GM12864 (cell line): ENCODE measurements around the gene ABCA1.

Experiments used
- DNase-seq: peaks from one replicate; pipeline ENCODE4 v3.0.0-alpha.2; 2011; ENCODE audit warnings: low read depth
- H3K4me3 ChIP-seq: 2 replicates; pipeline ENCODE4 v1.5.1; 2011; ENCODE audit warnings: mild to moderate bottlenecking, low read depth, low read length, control low read depth
- CTCF ChIP-seq: IDR thresholded peaks from 2 replicates; pipeline ENCODE4 v1.5.1; 2011; ENCODE audit warnings: low read depth, mild to moderate bottlenecking, moderate library complexity, low read length, control low read depth, inconsistent platforms; ENCODE audit errors: missing control alignments

ABCA1 gene

GRCh38 chr9:104871961-104872527 lies 55.9 kb downstream of the ABCA1 start:
- H3K4me3 ChIP-seq = no peak overlapping the region
- no peak for DNase-seq
- no peak for TF ChIP-seq CTCF

DNA sequence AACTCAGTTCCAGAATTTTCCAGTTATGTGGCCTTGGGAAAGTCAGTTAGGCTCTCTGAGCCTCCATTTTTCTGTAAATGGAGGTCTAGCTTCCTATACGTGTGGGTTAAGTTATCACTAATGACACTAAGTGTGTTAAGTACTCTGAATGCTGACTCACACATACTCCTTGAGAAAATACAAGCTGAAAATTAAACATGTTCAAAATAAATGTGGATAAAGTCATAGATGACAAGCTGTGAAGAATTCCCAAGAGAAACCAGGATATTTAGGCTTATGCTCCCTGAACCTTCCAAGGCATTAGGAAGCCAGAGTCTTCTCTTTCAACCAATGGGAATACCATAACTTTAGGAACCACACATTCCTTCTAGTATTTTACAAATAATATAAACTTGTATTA lies 58.1 kb downstream of the ABCA1 start:
- no peak for DNase-seq
- no peak for TF ChIP-seq CTCF
- no peak overlapping the region for H3K4me3 ChIP-seq

DNA sequence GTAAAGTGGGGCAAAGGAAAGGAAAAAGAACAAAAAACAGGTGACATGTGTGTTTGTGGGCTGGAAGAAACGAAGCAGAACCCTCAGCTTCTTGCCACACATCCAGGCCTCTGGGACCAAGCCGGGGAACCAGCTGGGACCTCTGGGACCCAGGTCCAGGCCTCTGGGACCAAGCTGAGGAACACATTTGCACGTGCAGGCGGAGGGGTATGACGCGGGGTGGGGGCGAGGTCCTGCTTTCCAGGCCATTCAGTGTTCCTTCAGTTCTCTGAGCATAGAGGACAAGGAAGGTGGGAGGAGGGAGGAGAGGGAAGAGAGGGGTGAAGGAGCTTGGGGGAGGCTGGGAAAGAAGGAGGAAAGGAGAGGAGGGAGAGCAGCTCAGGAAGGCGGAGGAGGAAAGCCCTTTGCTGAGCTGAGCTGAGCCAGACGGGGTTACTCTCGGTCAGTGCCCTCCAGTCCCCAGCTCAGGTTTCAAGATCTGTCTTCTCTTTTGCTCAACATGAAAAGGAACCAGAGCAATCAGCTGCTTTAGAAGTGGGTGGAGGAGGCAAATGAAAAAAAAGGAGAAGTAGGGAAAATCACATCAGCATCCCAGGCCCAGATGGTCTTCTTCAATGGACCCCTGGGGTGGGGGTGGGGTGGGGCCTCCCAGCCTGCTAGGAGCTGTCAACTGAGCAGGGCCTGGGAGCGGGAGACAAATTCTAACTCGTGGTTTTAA lies 59.1 kb downstream of the ABCA1 start:
- peak; percentile 30 for DNase-seq
- no peak for TF ChIP-seq CTCF
- H3K4me3 ChIP-seq = no peak overlapping the region

DNA sequence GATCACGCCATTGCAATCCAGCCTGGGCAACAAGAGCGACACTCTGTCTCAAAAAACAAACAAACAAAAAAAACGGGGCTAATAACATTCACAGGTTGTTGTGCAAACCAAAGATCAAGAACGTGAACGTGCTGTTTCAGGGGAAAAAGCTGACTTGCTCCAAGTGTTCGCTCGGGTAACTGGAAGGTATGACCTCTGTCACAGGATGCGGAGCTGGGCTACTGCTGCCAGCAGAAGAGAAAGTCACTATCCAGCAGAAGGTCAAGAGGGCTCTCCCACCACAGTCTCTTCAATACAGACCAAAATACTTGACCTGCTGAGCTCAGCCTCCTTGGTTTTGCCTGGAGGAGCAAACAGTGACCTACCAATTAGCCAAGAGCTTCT lies 59.7 kb downstream of the ABCA1 start:
- TF ChIP-seq CTCF = no peak
- H3K4me3 ChIP-seq = no peak overlapping the region
- no peak for DNase-seq

- no peak for DNase-seq
- no peak for TF ChIP-seq CTCF
- H3K4me3 ChIP-seq = no peak overlapping the region
These were observed 61.8 kb downstream of the ABCA1 start for GRCh38 chr9:104866191-104866590.

DNA sequence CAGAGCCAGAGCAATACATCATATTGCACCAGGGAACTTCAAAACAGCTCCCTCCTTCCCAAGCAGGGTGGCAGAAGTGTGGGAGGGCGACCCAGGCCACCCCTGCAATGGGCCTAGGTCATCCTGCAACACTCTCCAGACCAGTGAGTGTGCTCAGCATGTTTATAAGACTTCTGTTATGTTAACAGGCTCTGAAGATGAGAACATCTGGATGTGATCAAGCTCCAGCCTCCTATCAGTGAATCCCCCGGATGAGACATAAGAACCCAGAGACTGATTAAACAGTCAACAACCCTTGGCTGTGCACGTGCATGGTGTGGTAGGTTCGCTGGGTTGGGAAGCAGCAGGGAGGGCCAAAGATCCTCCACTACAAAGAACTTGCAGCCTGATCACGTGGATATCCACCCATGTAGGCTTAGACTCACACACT lies 63.3 kb downstream of the ABCA1 start:
- no peak for TF ChIP-seq CTCF
- no peak for DNase-seq
- H3K4me3 ChIP-seq = no peak overlapping the region
